ENCODE measurements around the gene MRPS31.
"Not testable (repeated sequence)": the region's sequence is repeated elsewhere in the genome, so short reads cannot be mapped to it uniquely, and the experiment has no call there.

The MRPS31 gene

DNA sequence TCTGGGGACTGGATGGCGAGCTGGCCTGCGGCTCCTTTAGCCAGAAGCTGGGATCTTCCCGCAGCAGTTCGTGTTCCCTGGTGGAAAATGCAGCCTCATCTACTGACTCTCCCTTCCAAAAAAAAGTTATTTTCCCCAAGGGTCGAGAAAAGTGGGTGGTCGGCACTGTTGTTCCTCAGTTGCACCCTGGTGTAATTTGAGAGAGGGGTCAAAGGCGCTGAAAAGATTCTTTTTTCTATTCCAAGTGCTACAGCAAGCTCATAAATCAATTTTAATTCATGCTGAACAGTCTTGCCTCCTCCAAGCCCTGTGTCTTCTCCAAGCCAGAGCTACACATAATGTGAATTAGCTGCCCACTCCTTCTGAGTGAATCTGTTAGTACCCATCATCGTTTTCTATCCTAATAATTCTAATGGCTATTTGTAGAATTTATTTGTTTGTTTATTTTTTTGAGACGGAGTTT, 19.2 kb upstream of the MRPS31 start:
- POLR2A ChIA-PET: interaction anchor here (0.5 kb wide), 1 partner anchor 1794 kb away, joined by 3 read pairs; no protein-coding TSS in a partner anchor

DNA sequence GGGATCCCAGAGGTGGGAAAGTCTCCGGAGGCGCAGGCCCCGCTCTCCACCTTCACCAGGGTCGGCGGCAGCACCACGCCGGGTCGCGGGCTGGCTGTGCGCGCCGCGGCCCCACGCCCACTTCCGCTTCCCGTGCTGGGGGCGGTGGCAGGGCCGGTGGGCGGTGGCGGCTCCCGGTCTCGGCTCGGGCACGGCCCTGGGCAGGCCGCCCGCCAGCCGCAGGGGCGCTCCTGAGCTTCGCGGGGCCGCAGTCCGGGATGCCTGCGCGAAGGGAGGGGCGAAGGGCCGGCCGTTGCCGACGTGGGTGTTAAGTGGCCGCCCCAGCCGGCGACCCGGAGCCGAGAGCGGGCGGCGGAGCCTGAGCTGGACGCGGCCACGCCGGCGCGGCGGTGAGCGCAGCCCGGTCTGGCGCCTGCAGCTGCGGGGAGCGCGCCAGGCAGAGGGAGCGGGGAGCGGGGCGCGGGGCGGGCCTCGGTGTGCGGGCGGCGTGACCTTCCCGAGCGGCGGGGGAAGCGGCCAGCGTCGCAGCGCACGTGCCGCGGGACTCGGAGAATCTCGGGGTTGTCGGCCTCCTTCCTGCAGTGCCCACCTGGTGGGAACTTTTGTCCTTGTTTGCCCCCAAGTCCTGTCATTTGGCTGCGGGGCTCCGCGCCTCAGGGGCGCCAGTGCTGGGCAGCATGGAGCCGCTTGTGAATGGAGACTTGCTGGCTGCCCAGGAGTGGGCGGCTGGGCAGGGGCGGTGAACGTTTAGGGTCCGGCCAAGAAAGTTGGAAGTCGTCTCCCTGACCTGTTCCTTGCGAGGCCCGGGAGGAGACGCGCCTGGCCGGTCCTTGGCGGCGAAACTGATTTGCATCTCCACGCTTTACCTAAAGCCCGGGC, 18.5 kb upstream of the MRPS31 start, which contains the start of gene SLC25A15:
SLC25A15 (plus strand) TSS at position 337 of the 879 bp plus-strand sequence. CDS start 3,616 bp downstream, outside the sequence.
- TF ChIP-seq, protein P1, sequence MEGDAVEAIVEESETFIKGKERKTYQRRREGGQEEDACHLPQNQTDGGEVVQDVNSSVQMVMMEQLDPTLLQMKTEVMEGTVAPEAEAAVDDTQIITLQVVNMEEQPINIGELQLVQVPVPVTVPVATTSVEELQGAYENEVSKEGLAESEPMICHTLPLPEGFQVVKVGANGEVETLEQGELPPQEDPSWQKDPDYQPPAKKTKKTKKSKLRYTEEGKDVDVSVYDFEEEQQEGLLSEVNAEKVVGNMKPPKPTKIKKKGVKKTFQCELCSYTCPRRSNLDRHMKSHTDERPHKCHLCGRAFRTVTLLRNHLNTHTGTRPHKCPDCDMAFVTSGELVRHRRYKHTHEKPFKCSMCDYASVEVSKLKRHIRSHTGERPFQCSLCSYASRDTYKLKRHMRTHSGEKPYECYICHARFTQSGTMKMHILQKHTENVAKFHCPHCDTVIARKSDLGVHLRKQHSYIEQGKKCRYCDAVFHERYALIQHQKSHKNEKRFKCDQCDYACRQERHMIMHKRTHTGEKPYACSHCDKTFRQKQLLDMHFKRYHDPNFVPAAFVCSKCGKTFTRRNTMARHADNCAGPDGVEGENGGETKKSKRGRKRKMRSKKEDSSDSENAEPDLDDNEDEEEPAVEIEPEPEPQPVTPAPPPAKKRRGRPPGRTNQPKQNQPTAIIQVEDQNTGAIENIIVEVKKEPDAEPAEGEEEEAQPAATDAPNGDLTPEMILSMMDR (IDR thresholded peaks at IDR 0.05; ENCODE audit: control extremely low read depth, extremely low read depth, low read depth, missing control alignments): peak; percentile 43
- ChIA-PET POLR2A (interaction anchor here (0.5 to 1.4 kb wide), 2 partner anchors 144 to 271 kb away, joined by 4 read pairs; partner anchors contain the start of gene WBP4), CTCF (interaction anchor here (1.0 to 6.0 kb wide), 15 partner anchors 9 to 265 kb away, joined by 3 to 63 read pairs (median 4); no protein-coding TSS in a partner anchor)
- DNase-seq (ENCODE audit: extremely low spot score): peak; percentile 89

More for the DNA sequence above, 19.2 kb upstream of the MRPS31 start:
- CTCF ChIA-PET: interaction anchor here (0.9 to 6.0 kb wide), 9 partner anchors 8 to 198 kb away, joined by 3 to 63 read pairs (median 3); no protein-coding TSS in a partner anchor
- DNase-seq (ENCODE audit: extremely low spot score): no peak
- TF ChIP-seq, protein P1 (IDR thresholded peaks at IDR 0.05; ENCODE audit: control extremely low read depth, extremely low read depth, low read depth, missing control alignments): no peak

DNA sequence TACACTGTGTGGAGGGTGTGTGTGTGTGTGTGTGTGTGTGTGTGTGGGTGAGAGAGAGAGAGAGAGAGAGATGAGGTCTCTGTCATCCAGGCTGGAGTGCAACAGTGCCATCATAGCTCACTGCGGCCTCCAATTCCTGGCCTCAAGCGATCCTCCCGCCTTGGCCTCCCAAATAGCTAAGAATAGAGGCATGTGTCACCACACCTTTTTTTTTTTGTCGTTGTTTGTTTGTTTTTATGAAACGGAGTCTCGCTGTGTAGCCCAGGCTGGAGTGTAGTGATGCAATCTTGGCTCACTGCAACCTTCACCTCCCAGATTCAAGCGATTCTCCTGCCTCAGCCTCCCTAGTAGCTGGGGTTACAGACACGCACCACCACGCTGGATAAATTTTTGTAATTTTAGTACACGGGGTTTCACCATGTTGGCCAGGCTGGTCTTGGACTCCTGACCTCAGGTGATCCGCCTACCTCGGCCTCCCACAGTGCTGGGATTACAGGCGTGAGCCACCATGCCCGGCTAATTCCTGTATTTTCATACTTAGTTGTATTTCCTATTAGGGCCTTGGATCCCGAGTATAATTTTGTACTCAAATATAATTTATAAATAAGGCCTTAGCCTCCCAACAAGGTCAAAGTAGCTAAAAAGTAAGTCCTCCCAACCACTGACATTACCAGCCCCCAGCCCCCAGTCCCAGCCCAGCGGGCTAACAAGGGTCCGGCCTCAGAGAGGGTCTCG, 17.7 kb upstream of the MRPS31 start:
- CTCF ChIA-PET: interaction anchor here (1.0 to 6.0 kb wide), 12 partner anchors 10 to 286 kb away, joined by 3 to 63 read pairs (median 4); no protein-coding TSS in a partner anchor
- not testable (repeated sequence) for DNase-seq (ENCODE audit: extremely low spot score)
- POLR2A ChIA-PET: interaction anchor here (0.5 to 1.4 kb wide), 6 partner anchors 133 to 733 kb away, joined by 3 to 5 read pairs (median 4); partner anchors contain the start of gene WBP4

DNA sequence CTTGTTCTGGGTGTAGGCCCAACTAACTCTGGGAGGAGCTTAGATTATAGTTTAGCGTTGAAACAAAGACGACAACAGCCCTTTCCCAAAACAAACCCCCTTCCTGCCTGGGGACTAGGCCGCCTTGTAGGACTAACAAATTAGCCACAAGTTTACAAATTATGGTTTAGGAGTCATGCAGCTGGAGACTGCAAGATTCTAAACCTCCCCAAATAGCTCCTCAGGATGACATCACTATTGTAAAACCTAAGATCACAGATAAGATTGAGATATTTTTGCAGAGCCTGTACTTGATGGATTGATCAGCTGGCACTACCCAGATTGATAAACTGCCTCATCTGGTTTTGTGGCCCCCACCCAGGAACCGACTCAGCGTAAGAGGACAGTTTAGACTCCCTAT, 16.1 kb upstream of the MRPS31 start:
- ChIA-PET CTCF (interaction anchor here (0.7 to 6.0 kb wide), 3 partner anchors 9 to 21 kb away, joined by 3 to 63 read pairs (median 4); no protein-coding TSS in a partner anchor), POLR2A (no interaction called here)
- TF ChIP-seq, protein P1 (IDR thresholded peaks at IDR 0.05; ENCODE audit: control extremely low read depth, extremely low read depth, low read depth, missing control alignments): no peak
- DNase-seq (ENCODE audit: extremely low spot score): no peak

DNA sequence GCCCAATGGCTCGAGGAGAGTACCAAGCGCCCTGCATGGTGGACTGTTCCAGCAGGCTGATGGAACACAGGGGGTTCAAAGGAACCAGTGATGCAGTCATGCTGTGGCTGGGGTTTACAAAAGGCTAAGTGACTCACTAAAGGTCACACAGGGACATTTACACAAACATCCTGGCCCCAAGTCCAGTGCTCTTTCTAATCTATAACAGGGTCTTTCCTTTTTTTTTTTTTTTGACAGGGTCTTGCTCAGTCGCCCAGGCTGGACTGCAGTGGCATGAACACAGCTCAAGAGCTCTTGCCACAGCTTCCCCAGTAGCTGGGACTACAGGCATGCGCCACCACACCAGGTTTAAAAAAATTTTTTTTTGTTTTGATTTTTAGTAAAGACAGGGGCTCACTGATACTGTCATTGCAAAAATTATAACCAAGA, 15.6 kb upstream of the MRPS31 start:
- no peak for DNase-seq (ENCODE audit: extremely low spot score)
- ChIA-PET POLR2A (no interaction called here), CTCF (interaction anchor here (1.1 to 6.0 kb wide), 2 partner anchors 8 to 12 kb away, joined by 4 to 63 read pairs; no protein-coding TSS in a partner anchor)
- TF ChIP-seq, protein P1 (IDR thresholded peaks at IDR 0.05; ENCODE audit: control extremely low read depth, extremely low read depth, low read depth, missing control alignments): no peak

DNA sequence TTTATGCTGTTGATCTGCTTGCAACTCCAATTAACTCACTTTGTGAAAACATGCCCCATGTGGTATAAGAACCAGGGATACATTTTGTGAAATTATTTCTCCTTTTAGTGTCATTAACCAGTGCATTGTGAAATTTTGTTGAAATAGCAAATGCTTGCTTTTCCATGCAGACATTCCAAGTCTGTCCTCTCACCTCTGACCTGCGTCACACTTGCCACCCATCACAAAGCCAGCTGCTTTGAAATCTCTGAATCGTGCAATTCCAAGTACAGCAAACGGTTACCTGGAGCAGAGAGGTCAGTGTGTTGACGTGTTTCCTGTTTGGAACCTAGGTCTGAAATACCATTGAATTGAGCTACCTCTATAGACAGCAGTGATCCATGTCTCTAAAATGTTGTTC, 13.6 kb upstream of the MRPS31 start:
- ChIA-PET CTCF (no interaction called here), POLR2A (no interaction called here)
- TF ChIP-seq, protein P1 (IDR thresholded peaks at IDR 0.05; ENCODE audit: control extremely low read depth, extremely low read depth, low read depth, missing control alignments): no peak
- no peak for DNase-seq (ENCODE audit: extremely low spot score)

DNA sequence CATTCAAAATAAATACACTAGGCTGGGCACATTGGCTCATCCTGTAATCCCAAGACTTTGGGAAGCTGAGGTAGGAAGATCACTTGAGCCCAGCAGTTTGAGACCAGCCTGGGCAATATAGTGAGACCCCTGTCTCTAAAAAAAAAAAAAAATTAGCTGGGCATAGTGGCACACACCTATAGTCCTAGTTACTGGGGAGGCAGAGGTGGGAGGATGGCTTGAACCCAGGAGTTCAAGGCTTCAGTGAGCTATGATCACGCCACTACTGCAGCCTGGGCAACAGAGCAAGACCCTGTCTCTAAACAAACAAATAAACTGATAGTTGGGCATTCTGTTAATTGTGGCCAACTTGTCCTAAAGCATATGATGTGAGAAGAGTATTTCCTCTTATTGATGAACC, 12.0 kb upstream of the MRPS31 start:
- POLR2A ChIA-PET; DNase-seq (ENCODE audit: extremely low spot score): not testable (repeated sequence)
- CTCF ChIA-PET: interaction anchor here (0.9 to 1.3 kb wide), 2 partner anchors 9 to 115 kb away, joined by 3 to 4 read pairs; no protein-coding TSS in a partner anchor

Data from GM10248 (cell line).